Stimulated activated CD4-positive, alpha-beta T cell treated with anti-CD3 and anti-CD28 coated beads, TNF-alpha, amount 100 ng/mL, for 24 hours (primary cell): ENCODE results near the gene BICC1.

Experiments used
- DNase-seq, 3 experiments: peaks; one replicate each; pipeline ENCODE4 v3.0.0-alpha.2; 2020; ENCODE audit warnings: low read depth in 3 of 3

The BICC1 gene

GRCh38 chr10:58560068-58560467 is 47.4 kb downstream of the BICC1 start:
- no peak for DNase-seq

- no peak for DNase-seq
Measured at GRCh38 chr10:58565271-58565670, 52.6 kb downstream of the BICC1 start.

GRCh38 chr10:58567652-58568051 is 55.0 kb downstream of the BICC1 start:
- DNase-seq: no peak

GRCh38 chr10:58568428-58568935 is 55.8 kb downstream of the BICC1 start:
- DNase-seq: no peak

- DNase-seq: no peak
Measured at GRCh38 chr10:58570307-58570723, 57.6 kb downstream of the BICC1 start.

- no peak for DNase-seq
Measured at GRCh38 chr10:58570979-58571378, 58.3 kb downstream of the BICC1 start.

GRCh38 chr10:58573144-58573543 is 60.5 kb downstream of the BICC1 start:
- DNase-seq: no peak

GRCh38 chr10:58574058-58574457 is 61.4 kb downstream of the BICC1 start:
- no peak for DNase-seq

GRCh38 chr10:58575491-58575890 is 62.8 kb downstream of the BICC1 start:
- no peak for DNase-seq

- no peak for DNase-seq
Measured at GRCh38 chr10:58576751-58577436, 64.2 kb downstream of the BICC1 start.

GRCh38 chr10:58577437-58577777 is 64.7 kb downstream of the BICC1 start:
- DNase-seq: no peak

GRCh38 chr10:58578366-58578765 is 65.7 kb downstream of the BICC1 start:
- no peak for DNase-seq

- DNase-seq: no peak
Measured at GRCh38 chr10:58579011-58579655, 66.5 kb downstream of the BICC1 start.

GRCh38 chr10:58582045-58582444 is 69.4 kb downstream of the BICC1 start:
- DNase-seq: no peak

- no peak for DNase-seq
Measured at GRCh38 chr10:58585435-58585834, 72.8 kb downstream of the BICC1 start.

- no peak for DNase-seq
Measured at GRCh38 chr10:58586282-58587245, 73.9 kb downstream of the BICC1 start.

GRCh38 chr10:58587676-58588075 is 75.0 kb downstream of the BICC1 start:
- DNase-seq: no peak

- no peak for DNase-seq
Measured at GRCh38 chr10:58588673-58589265, 76.1 kb downstream of the BICC1 start.

- no peak for DNase-seq
Measured at GRCh38 chr10:58590152-58590840, 77.6 kb downstream of the BICC1 start.

GRCh38 chr10:58590924-58591323 is 78.3 kb downstream of the BICC1 start:
- DNase-seq: no peak

GRCh38 chr10:58593008-58593407 is 80.3 kb downstream of the BICC1 start:
- DNase-seq: no peak
